ENCODE measurements around the gene TMEM61. TPM values are rescaled to one million over a fixed set of nuclear protein-coding genes. Genes with fewer than 3 reads are reported as not detected.
A peak's percentile ranks its signal among the peaks of the same experiment; 100 is the strongest.
"Not testable (repeated sequence)": the region's sequence is repeated elsewhere in the genome, so short reads cannot be mapped to it uniquely, and the experiment has no call there.

TMEM61 gene
- total RNA-seq, 1 donor from 2014 or later = not detected

DNA sequence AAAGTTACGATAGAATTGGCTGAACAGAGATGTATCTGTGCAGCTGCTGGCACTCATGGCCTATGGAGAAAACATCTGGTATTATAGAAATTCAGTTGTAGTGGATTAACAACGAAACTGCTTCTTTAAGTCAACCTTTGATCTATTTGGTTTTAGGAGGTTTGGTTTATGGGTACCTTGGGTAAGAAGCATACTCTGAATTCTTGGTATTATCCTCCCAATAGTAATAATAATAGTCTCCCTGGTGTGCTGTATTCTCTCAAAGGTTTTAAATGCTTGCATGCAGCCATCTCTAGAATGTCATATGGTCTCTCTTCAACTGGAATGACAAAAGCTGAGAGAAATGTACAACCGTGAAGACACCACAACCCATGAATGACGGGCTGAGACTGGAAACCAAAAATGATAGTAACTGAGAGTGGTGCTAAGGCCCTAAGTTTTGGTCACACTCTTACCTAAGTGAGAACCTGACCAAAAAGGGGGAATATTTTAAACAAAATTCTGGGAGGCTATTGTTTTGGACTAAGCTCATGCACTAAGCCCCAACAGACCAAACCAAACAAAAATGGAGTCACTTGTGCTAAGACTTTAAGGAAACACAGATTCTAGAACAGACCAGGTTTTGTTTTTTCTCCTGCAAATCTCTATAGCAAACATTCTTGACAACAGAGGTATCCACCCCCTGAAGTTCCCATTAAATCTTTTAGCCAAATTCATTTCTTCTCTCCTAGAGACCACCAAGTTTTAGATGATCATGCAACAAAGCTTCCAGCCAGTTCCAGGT lies 17.6 kb upstream of the TMEM61 start:
- DNase-seq = no peak

DNA sequence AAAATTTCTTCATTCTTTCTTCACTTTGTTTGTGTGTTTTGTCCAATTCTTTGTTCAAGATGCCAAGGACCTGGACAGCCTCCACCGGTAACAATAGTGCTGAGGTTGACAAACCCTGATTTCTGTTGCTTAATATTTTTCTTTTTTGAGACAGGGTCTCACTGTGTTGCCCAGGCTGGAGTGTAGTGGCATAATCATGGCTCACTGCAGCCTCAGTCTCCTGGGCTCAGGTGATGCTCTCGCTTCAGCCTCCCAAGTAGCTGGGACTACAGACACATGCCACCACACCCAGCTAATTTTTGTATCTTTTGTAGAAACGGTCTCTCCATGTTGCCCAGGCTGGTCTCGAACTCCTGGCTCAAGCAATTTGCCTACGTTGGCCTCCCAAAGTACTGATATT lies 16.6 kb upstream of the TMEM61 start:
- DNase-seq = not testable (repeated sequence)

DNA sequence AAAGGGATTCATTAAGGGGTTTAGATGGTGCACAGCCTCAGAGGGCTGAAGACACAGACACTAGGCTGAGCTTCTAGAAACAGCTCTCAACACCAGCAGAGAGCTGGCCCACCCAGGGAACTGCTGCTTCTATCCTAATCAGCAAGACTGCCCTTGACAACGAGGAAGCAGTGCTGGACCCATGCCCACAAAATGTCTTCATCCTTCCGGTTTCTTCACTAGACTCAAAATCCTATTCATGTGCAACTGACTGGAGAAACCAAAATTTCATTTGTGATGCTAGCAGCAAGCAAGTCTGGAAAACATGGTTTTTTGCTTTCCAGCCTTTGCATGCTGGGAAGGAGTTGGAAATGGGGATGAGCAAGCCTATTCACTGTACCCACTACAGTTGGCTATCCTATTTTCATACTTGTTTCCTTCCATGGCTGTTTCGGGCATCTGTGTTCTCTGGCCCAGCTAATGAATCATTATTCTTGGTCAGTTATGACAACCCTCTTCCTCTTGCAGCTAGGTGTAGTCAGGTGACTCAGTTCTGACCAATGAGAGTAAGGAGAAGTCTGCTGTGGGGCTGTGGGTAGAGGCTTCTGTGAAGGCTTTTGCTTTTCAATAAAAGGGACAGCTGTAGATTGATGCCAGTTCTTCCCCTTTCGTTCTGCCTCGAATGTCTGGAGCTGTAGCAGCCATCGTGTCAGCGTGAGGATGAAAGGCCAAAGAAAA lies 14.6 kb upstream of the TMEM61 start:
- peak; percentile 45 for DNase-seq

DNA sequence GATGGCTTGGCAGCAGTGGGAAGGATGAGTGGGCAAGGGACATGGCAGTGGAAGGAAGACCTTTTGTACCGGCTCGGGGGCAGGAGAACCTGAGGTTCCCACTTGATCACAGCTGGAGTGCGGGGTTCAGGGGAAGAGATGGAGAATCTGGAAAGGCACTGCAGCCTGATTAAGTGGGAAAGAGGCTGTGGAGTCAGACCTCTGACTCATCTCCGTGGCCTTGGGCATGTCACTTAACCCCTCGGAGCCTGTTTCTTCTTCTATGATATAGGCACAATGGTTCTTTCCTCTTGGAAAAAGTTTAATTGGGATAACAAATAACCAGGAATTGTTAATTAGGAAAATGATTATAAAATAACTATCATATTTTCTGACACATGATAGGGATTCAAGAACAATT lies 13.1 kb upstream of the TMEM61 start:
- no peak for DNase-seq

DNA sequence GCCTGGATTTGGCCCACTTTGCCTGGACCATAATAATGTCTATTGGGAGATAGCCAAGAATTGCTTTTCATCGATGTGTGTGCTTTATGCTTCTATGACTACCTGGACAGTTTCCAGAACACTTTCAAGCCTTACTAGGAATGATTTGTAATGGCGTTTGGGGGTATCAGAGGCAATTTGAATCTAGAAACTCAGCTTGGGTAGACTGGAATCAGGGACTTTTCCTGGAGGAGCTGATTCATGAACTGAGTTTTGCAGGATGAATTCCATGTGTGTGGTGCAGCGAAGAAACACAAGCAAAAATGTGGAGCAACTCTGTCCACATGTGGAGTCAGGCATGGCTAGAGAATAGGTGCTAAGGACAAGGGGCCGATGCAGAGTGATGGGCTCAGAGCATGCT lies 11.9 kb upstream of the TMEM61 start:
- no peak for DNase-seq

DNA sequence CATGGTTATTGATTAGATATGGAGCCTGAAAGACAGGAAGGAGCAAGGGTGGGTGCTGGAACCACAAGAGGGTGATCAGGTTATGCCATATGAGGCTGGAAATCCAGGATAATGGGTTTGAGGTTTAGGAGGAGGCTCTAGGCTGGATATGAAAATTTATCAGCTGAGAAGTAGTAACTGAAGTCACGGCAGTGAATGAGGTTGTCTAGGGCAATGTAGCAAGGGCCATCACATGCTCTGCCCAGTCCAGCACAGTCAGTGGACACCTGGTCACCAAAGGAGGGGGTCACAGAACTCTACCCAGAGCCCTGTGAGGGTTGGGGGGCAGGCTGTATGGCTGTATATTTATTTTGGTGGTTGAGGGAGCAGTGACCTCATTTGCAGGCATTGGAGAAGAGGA lies 10.5 kb upstream of the TMEM61 start:
- DNase-seq = no peak

DNA sequence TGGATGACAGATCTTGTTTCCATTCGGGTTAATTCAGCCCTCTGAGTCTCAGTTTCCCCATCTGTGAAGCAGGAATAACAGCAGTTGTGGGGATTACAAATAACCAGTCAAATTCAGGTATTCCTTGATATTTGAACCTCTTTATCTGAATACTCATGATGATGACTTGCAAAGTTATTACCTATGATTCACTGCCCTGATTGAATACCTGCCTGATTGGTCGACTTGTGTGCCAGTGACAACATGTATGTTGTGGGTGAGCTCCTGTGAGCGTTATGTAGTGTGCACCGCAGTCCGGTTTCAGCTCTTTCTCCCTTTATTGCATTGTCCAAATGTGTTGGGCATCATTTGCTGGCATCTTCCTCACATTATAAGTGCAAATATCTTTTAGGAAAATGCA lies 9.5 kb upstream of the TMEM61 start:
- no peak for DNase-seq

DNA sequence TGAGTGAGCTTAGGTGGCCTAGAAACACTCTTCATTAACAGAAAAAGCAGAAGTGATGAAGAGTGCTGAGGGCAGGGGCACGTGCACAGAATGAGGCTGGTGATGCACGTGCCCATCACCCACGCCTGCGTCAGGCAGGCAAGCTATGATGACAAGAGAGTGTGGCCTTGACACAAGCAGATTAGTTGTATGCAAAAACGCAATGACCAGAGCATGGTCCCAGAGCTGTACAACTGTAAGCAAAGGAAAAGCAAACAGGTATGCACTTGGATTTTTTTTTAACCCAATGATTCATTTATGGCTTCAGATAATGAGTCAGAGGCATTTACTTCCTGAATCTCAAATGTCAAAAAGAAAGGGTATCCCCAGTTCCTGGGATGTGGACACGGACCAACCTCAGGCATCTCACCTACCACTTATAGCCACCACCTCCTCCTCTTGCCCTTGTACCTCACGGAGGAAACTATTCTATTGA lies 9.1 kb upstream of the TMEM61 start:
- DNase-seq = no peak

DNA sequence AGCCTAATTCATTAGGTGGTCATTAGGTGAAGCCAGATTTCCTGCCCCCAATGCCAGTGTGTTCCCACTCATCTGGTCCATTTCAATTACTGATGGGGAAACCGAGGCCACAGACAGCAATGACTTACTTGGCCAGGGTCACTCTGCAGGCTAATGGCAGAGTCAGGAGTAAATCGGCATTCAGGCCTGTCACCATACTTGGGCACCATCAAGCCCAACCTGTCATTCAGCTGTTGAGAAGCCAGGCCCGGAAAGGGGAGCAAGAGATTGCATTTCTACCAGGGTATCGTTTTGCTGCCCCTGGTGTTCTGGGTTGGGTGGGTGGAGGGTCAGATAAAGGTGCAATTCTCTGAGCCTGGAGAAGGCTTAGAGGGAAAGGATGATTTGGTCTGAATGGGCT lies 8.0 kb upstream of the TMEM61 start:
- DNase-seq = no peak

DNA sequence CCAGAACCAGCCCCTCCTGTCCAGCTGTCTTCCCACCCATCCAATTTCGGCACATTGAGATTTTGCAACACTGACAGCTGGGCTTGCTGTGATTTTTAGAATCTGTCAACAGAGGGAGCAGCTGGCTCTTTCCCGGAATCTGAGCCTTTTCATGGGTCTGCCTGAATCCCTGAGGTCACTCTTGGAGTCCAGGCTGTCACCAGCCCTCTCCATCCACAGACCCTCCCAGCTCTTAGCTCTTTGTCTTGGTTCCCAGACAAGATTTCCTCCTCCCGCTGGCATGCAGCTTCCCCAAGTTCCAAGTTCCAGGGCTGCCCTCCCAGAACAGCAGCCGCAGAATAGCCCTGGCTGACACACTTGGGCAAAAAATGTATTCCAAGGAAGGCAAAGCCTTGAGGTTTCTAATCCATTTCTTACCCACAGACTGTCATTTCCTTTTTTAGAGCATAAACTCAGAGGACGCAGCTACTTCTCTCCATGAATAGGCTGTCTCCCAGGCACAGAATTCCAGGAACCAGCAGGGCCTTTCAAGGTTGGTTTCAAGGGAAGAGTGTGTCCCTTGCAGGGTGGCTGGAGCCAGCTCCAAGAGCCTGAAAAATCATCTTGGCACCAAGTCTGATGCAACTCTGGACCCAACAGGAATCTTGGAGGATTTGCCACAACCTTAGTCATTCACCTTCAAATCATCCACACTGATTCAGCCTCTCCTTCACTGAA lies 7.1 kb upstream of the TMEM61 start:
- peak; percentile 95 for DNase-seq

DNA sequence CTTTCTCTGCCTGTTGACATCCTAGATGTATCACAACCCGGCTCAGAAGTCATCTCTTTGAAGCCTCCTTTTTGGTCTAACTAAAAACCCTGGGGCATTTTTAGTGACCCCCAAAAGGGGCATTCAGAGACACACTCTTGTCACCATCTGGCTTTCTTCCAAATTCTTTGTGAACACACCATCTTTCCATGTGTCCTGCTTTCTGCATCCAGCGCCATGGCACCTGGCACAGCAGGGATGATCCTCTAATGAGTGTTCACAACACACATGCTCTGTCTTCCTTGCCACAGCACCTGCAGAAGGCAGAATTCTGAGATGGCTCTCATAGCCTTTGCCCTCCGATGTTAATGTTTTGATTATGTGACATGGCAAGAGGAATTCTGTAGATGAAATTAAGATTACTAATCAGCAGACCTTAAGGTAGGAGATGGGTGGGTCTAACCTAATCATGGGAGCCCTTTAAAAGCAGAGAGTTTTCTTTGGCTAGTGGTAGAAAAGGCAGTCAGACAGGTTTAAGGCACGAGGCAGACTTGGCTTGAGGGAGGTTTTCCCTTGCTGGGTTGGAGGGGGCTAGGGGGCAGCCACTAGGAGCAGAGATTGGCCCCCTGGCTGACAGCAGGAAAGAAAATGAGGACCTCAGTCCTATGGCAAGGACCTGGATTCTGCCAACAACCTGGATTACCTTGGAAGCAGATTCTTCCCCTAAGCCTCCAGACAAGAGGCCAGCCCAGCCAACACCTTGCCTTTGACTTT lies 4.9 kb upstream of the TMEM61 start:
- DNase-seq = no peak

DNA sequence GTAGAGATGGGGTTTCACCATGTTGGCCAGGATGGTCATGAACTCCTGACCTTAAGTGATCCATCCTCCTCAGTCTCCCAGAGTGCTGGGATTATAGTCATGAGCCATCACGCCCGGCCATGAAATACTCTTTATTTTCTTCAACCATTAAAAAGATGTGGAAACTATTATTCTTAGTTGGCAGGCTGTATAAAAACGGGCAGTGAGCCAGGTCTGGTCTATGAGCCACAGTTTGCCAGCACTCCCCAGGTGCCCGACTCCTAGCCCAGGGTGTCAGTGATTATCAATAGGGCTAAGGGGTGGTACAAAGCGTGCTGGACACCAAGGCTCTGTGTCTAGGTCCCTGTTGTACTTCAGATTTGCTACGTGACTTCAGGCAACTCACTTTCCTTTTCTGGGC lies 3.7 kb upstream of the TMEM61 start:
- DNase-seq = no peak

DNA sequence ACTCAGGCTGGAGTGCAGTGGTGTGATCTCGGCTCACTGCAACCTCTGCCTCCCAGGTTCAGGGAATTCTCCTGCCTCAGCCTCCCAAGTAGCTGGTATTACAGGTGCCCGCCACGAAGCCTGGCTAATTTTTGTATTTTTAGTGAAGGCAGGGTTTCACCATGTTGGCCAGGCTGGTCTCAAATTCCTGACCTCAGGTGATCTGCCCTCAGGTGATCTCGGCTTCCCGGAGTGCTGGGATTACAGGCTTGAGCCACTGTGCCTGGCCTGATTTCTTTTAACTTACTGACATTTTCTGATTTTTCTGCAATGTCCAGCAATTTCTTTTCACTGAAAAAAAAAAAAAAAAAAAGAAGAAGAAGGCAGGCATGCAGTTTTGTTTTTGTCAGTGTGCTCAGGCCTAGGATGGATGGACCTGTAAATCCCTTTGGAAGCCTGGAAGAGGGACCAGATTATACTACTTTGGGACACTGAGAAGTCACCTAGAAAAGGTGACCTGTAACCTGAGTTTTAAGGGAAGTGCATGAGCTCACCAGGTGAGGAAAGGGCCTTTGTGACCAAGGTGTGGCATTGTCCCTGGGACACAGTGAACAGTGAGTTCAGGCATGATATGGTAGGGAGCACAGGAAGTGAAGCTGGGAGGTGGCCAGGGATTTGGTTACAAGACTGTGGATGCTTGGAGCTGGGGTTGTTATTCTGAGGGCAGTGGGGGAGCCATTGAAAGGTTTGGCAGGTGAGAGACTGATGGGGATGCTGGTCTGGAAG lies 2.7 kb upstream of the TMEM61 start:
- DNase-seq = no peak

DNA sequence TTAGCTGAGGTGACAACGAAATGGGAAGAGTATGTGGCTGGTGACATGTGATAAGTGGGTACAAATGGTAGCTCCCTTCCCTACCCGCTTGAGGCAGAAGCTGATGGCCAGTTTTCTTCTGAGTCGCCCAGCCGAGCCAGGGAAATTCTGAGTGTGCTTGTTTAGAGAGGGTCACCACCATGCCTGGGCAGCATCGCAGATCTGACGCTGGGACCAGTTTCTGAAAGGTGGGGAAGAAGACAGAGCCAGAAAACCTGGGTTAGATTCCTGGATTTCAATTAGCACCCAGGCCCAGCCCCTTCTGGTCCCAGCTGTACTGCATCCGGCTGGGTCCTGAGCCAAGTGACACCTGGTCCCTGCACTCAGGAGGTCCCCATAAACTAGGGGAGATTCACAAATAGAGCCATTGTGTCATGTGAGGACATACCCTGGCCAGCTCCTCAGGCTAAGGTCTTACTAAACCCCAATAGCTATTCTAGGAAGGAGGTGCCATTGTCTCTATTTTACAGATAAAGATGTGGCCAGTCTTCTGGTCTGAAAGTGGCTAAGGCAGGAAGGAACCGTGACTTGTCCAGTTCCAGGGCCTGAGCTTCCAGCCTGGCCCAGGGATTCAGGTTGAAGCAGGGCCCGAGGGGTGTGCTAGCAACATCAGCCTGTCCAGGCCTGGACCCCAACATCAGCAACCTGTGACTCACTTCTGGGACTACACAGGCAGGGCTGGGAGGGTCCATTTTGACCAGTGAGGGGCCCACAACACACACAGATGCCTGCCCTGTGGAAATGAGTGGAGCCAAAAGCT lies 1.7 kb upstream of the TMEM61 start:
- no peak for DNase-seq

DNA sequence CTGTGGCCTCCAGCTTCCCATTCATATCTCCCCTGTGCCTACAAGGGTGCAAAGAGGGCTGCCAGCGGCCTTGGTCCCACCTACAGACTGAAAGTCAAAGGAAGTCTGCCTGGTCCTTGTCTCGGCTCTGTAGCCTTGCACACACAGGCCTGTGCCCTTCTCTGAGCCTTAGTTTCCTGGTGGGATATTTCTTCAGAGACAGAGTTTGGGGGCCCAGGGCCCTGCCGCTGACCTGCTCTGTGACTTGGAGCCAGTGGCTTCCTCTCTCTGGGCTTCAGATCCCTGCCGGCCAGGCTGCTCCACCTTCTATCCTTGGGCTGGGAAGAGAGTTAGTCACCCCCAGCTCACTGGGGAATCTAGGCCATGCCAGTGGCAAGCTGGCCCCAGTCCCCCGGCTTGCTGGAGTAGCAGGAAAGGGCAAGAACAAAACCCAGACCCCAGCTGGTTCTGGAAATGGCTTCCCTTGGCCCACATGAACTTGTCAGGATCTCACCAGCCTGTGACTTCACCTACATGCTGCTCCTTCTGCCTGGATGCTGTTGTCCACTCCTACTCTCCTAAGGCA lies 1.0 kb upstream of the TMEM61 start:
- no peak for DNase-seq

DNA sequence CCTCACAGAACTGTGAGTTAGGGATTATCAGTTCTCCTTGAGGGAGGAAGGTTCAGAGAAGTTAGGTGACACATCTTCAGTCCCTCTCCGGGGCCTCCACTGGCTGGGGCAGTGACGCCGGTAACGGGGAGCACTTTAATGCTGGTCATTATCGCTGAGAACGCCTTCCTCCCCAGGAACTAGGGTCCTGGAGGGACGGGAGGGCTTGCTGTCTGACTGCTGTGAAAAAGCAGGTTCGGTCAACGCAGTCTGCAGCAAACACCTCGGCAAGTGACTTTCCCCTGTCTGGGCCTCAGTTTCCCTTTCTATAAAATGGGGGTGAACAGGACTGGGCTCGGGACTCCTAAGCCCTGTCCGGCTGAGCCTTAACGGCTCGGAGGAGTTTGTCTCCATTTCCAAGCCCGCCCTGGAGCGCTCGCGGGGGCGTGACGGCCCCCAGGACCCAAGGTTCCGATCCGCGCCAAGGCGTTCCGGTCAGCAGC lies 341 bp upstream of the TMEM61 start:
- DNase-seq = no peak

DNA sequence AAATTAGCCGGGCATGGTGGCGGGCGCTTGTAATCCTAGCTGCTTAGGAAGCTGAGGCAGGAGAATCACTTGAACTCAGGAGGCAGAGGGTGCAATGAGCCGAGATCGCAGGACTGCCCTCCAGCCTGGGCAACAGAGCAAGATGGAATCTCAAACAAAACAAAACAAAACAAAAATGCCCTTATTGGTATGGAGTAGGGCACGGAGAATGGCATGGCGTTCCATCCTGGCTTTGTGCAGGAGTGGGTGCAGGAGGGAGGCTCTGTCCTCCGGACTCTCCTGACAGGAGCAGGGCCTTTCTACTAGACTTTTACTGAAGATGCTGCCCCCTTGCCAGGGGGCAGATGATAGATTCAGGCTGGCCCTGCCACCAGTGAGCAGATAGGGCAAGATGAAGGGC lies 1.0 kb downstream of the TMEM61 start:
- DNase-seq = no peak

DNA sequence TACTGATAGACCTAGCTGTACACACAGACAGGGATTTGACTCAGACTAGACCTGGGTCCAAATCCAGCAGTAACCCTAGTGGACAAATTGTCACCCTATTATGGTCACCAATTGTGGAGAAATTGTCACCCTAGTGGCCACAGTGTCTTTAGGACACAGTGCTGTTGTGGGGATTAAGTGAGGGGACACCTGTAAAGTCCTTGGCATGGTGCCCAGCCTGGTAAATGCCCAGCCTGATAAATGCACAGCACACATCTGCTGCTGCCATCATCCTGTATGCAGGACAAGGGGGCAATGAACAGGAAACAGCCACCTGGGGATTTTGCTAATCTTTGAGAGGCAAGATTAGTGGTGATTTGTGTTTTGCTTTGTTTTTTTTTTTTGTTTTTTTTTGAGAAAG lies 2.3 kb downstream of the TMEM61 start:
- DNase-seq = no peak

DNA sequence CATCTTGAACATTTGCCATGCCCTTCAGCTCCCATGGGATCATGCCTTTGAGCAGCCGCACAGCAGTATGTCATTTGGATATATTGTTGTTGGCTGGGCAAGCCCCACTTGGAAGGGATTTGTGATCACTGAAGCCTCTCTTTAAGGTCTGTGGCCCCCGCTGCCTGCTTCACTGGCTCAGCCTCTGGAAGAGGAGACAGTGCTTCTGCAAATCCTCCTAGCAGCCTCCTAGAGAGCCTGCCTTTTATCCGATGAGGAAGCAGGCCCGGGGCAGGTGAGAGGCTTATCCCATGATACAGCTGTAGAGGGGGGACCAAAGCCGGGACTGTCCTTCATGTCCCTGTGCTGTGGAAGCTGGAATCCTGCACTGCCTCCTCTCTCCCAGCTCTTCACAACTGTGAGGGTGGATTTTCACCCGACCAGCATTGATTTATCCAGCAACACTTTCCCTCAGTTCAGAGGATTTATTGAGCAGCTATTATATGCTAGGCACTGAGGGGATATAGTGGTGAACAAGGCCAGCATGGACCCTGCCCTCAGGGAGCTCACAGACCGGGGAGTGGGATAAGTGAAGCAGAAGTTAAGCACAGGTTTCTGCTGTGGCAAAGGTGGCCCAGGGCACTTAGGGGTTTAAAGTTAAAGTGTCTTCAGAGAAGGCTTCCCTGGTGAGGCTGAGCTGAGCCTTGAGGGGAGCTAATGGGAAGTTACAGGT lies 3.9 kb downstream of the TMEM61 start:
- no peak for DNase-seq

DNA sequence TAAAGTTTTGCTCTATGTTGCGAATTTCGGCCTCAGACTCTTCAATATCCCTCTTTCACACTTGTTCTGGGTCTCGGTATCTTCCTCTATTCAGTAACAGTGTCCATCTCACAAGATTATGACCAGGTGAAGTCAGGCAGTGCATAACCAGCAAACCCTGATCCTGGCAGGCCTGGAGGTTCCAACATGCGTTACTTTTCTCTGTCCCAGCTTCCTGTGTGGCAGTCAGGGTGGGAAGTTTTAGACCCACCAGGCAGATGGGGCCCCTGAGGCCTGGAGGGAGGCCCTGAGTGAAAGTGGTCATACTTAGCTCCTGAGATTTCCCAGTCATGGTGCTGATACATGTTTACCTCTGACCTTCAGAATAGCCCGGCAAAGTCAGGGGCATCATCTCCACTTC lies 5.1 kb downstream of the TMEM61 start:
- no peak for DNase-seq

Data from tongue (tissue), 2 donors.